HepG2 (cell line): Measurements from ENCODE around the gene TRPV4. TPM values are rescaled to one million over a fixed set of nuclear protein-coding genes. Genes with fewer than 3 reads are reported as not detected.

Experiments
- ATAC-seq: fragments of 200-7000 bp; cut with Tn5 transposase; 3 replicates; pipeline ENCODE4 v1.9.1; 2020; ENCODE audit warnings: mild to moderate bottlenecking, moderate library complexity
- BruUV-seq: library from RNA; stranded (reverse); fragments of 400-500 nt; replicated peaks from 2 replicates; lab custom pipeline; 2021; lab: Mats Ljungman, UMichigan
- CTCF ChIA-PET: fragments of 300-600 bp; formaldehyde crosslinking; extraction: SDS; loops from one replicate; lab custom pipeline; 2021; ENCODE audit warnings: low total read pairs, inconsistent platforms, low intra/inter-chr PET ratio; lab: Yijun Ruan, JAX
- POLR2A ChIA-PET: fragments of 350-600 bp; sonication (Branson Sonifier 250); formaldehyde crosslinking; loops from one replicate; lab custom pipeline; 2020; ENCODE audit warnings: antibody characterized with exemption, inconsistent platforms; lab: Yijun Ruan, JAX
- DNase-seq: peaks from one replicate; pipeline ENCODE4 v3.0.0-alpha.2; 2015; ENCODE audit warnings: low spot score
- FAIRE-seq: peaks from 3 replicates; lab custom pipeline; 2011; peaks lifted over from hg19 to GRCh38; lab: Jason Lieb, UNC
- H2AFZ ChIP-seq: one replicate; pipeline ENCODE4 v1.6.1; 2011; ENCODE audit warnings: low read length, inconsistent platforms
- H3K27ac ChIP-seq: fragments of 300-600 bp; 3 replicates; pipeline ENCODE4 v1.8.0; 2011; ENCODE audit warnings: mixed run types, mild to moderate bottlenecking, mixed read lengths, low read length, inconsistent platforms; ENCODE audit not compliant: insufficient read depth; ENCODE audit errors: extremely low read length
- H3K27me3 ChIP-seq, 2 experiments: fragments of 200-600 bp in 1 of 2; 2 replicates in 1 of 2; 3 replicates in 1 of 2; pipeline versions ENCODE4 v1.6.0 to v1.8.0; 2011; ENCODE audit warnings: low read length in 2 of 2, mild to moderate bottlenecking in 2 of 2, moderate library complexity in 2 of 2, inconsistent platforms in 1 of 2; ENCODE audit not compliant: insufficient read depth in 2 of 2, control insufficient read depth in 1 of 2
- H3K36me3 ChIP-seq, 2 experiments: fragments of 200-600 bp in 1 of 2; replicated peaks in 1 of 2; 2 replicates in 1 of 2; 3 replicates in 1 of 2; pipeline versions ENCODE4 v1.5.1 to v1.8.0; 2011; ENCODE audit warnings: low read length in 2 of 2, inconsistent platforms in 1 of 2; ENCODE audit not compliant: insufficient read depth in 2 of 2, control insufficient read depth in 1 of 2
- H3K4me1 ChIP-seq: 2 replicates; pipeline ENCODE4 v1.5.1; 2012; ENCODE audit warnings: low read length, inconsistent platforms; ENCODE audit not compliant: insufficient read depth
- H3K4me2 ChIP-seq: 2 replicates; pipeline ENCODE4 v1.6.0; 2011; ENCODE audit warnings: low read depth, low read length, inconsistent platforms
- H3K4me3 ChIP-seq, 3 experiments: fragments of 200-600 bp in 1 of 3; sonication (generic), shearing (Covaris generic) in 1 of 3; replicated peaks in 1 of 3; 2 replicates each; pipeline ENCODE4 v1.5.1; 2011 to 2016; ENCODE audit warnings: low read length in 3 of 3, inconsistent platforms in 2 of 3, low read depth in 2 of 3, mild to moderate bottlenecking in 2 of 3, control low read depth in 1 of 3, mixed read lengths in 1 of 3; ENCODE audit not compliant: insufficient read depth in 1 of 3
- H3K79me2 ChIP-seq: one replicate; pipeline ENCODE4 v1.6.1; 2011; ENCODE audit warnings: low read length, inconsistent platforms; ENCODE audit not compliant: insufficient read depth
- H3K9ac ChIP-seq: 2 replicates; pipeline ENCODE4 v1.6.0; 2011; ENCODE audit warnings: mild to moderate bottlenecking, low read depth, low read length, inconsistent platforms; ENCODE audit not compliant: insufficient read depth
- H3K9me3 ChIP-seq: 2 replicates; pipeline ENCODE4 v1.5.1; 2012; ENCODE audit warnings: mild to moderate bottlenecking, low read length
- H4K20me1 ChIP-seq: 2 replicates; pipeline ENCODE4 v1.6.0; 2011; ENCODE audit warnings: inconsistent platforms, mild to moderate bottlenecking, low read length, moderate library complexity; ENCODE audit not compliant: insufficient read depth
- RFXANK ChIP-seq: IDR thresholded peaks from 2 replicates; pipeline ENCODE4 v1.6.1; 2016
- ZBTB10 ChIP-seq: sonication (generic); formaldehyde crosslinking; IDR thresholded peaks from 2 replicates; pipeline ENCODE4 v1.4.0; 2020; ENCODE audit warnings: missing genetic modification reagents, borderline replicate concordance
- ZNF644 ChIP-seq: IDR thresholded peaks from 2 replicates; pipeline ENCODE4 v1.6.1; 2016; ENCODE audit warnings: low read depth
- ZNF749 ChIP-seq: sonication (generic); formaldehyde crosslinking; IDR thresholded peaks from 2 replicates; pipeline ENCODE4 v1.8.0; 2022; ENCODE audit warnings: mild to moderate bottlenecking, missing genetic modification reagents, moderate library complexity, borderline replicate concordance
- ZNF768 ChIP-seq: sonication (generic); formaldehyde crosslinking; IDR thresholded peaks from 2 replicates; pipeline ENCODE4 v1.4.0; 2020; ENCODE audit warnings: missing genetic modification reagents
- WGBS: methylation state at CpG from one replicate; pipeline ENCODE4 v1.1.6; 2017; ENCODE audit warnings: low lambda C conversion rate; 5-methylcytosine and 5-hydroxymethylcytosine counted together
- in situ Hi-C: cut with HindIII; loops from 2 replicates; pipeline ENCODE4 v1.10.0; 2017; ENCODE audit warnings: low pct_unique_long_range_greater_than_20kb; ENCODE audit not compliant: extremely low pct_ligation_motif_present
- intact Hi-C: fragments of 100-400 bp; cut with micrococcal nuclease; formaldehyde crosslinking; loops from one replicate; pipeline ENCODE4 v1.10.0; 2022; ENCODE audit not compliant: unreplicated experiment
- polyA plus RNA-seq, 8 experiments: library from polyadenylated mRNA; depleted of rRNA in 3 of 8; stranded (reverse) in 7 of 8; unstranded in 1 of 8; fragments of >200 nt; fragmentation: Illumina TruSeq in 4 of 8; extraction: Trizol in 4 of 8; gene quantifications; 2 replicates each; pipeline versions ENCODE4 v1.2.1 to v1.2.3, GENCODE V29; 2011 to 2016; ENCODE audit warnings: low read depth in 4 of 8, missing spikeins in 1 of 8, mixed read lengths in 1 of 8; ENCODE audit not compliant: insufficient read depth in 1 of 8
- total RNA-seq, 5 experiments: library from RNA; depleted of rRNA; stranded (reverse); fragments of >200 nt; fragmentation: Illumina TruSeq; extraction: Trizol; gene quantifications; 2 replicates each; pipeline ENCODE4 v1.2.3, GENCODE V29; 2016; ENCODE audit warnings: low read depth in 1 of 5
- TF ChIP-seq, protein P1 (sequence below): sonication (generic); formaldehyde crosslinking; IDR thresholded peaks from 2 replicates; pipeline ENCODE4 v1.5.0; 2020; ENCODE audit warnings: missing genetic modification reagents

Gene TRPV4
- total and polyA plus RNA-seq, 2 of the 13 experiments (the other 11 are each of a cell fraction or from before 2014, with no cell fraction given), result 0.66 to 4.7 TPM

GRCh38 chr12:109808876-109809646, 24.1 kb downstream of the TRPV4 start (continued):
- no peak for TF ChIP-seq ZBTB10 (CRISPR knock-in tag)
- no peak for TF ChIP-seq ZNF644
- no peak for TF ChIP-seq RFXANK (CRISPR knock-in tag)

DNA sequence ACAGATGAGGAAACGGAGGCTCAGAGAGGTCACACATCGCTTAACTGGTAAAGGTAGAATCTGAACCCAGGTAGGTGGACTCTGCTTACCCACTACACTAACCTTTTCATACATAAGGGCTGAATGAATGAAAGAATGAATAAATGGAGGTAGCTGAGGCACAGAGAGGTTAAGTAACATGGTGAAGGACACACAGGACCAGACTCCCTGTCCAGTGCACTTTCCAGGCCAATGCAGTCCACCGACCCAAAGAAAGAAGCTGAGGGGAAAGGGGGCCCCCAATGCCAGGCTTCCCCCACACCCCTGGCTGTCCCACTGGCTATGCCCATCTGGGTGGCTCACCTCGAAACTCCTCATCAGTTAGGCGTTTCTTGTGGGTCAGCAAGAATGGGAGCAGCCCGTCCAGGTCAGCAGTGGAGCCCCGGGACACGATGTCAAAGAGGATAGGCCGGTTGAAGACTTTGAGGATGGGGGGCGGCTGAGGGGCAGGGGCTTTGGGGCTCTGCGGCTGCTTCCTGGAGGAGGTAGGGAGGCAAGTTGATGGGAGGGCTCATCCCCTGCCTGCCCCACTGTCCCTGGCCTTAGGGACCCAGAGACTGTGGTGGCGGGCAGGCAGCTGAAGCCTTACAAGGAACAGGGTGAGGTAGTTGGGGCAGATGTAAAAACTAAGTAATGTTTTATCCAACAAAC, 25.1 kb downstream of the TRPV4 start:
- TF ChIP-seq ZNF768 (CRISPR knock-in tag), result peak; percentile 89
- TF ChIP-seq, protein P1, sequence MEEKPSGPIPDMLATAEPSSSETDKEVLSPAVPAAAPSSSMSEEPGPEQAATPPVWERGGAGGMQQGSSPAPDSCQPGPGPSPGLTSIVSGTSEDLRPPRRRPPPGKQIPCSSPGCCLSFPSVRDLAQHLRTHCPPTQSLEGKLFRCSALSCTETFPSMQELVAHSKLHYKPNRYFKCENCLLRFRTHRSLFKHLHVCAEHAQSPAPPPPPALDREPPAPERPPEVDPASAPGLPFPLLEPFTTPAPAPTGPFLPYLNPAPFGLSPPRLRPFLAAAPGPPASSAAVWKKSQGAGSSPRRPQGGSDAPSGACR (CRISPR knock-in tag), result no peak
- no peak for TF ChIP-seq ZNF749 (CRISPR knock-in tag)
- H3K9ac ChIP-seq, result no peak overlapping the region
- intact Hi-C loops (no loop called here), in situ Hi-C loops (no loop called here)
- no peaks in the 10 kb centered on the region for H3K27me3 ChIP-seq
- FAIRE-seq (no peak), ATAC-seq (no peak), DNase-seq (no peak)
- ChIA-PET POLR2A (no interaction called here), CTCF (no interaction called here)
- no TSS peak for BruUV-seq
- H3K79me2 ChIP-seq, result no peaks in the 10 kb centered on the region
- no peak overlapping the region for H3K27ac ChIP-seq
- H3K36me3 ChIP-seq, result no peaks in the 10 kb centered on the region
- H4K20me1 ChIP-seq, result 0 out of 2 replicates have a peak, but pooled peaks cover 3% of the 10 kb centered on the region
- H3K4me2 ChIP-seq, result no peak overlapping the region
- no peak overlapping the region for H2AFZ ChIP-seq
- WGBS, result 74% methylated on average over 10 of the region's 12 CpGs
- no peaks in the 10 kb centered on the region for H3K9me3 ChIP-seq
- peaks cover 12% of the 10 kb centered on the region for H3K4me1 ChIP-seq
- no peak overlapping the region for H3K4me3 ChIP-seq
